IMR-90 (cell line): Measurements from ENCODE around the gene IL17A. TPM values are rescaled to one million over a fixed set of nuclear protein-coding genes. Genes with fewer than 3 reads are reported as not detected.

ENCODE experiments used
- ATAC-seq: fragments of 200-7000 bp; cut with Tn5 transposase; 2 replicates; pipeline ENCODE4 v1.9.1; 2020; ENCODE audit warnings: low read depth, mild to moderate bottlenecking, moderate library complexity
- BruUV-seq: library from RNA; stranded (reverse); fragments of 400-500 nt; replicated peaks from 2 replicates; lab custom pipeline; 2021; lab: Mats Ljungman, UMichigan
- CTCF ChIA-PET: fragments of 300-600 bp; formaldehyde crosslinking; extraction: SDS; loops from one replicate; lab custom pipeline; 2021; ENCODE audit warnings: antibody characterized with exemption; lab: Yijun Ruan, JAX
- POLR2A ChIA-PET: fragments of 300-600 bp; sonication (Branson Sonifier 250); formaldehyde crosslinking; loops from one replicate; lab custom pipeline; 2022; ENCODE audit warnings: antibody characterized with exemption; ENCODE audit not compliant: unreplicated experiment; lab: Charles Lee
- DNase-seq: peaks from one replicate; pipeline ENCODE4 v3.0.0; 2013
- H2AFZ ChIP-seq: replicated peaks from 2 replicates; pipeline ENCODE3; 2013; ENCODE audit warnings: low read length, mild to moderate bottlenecking; ENCODE audit not compliant: poor library complexity
- H2AK5ac ChIP-seq: 2 replicates; pipeline ENCODE4 v1.6.1; 2013; ENCODE audit warnings: low read depth, low read length, inconsistent platforms
- H2AK9ac ChIP-seq: replicated peaks from 2 replicates; pipeline ENCODE3; 2013; ENCODE audit warnings: mild to moderate bottlenecking, low read depth, low read length, moderate library complexity; ENCODE audit not compliant: poor library complexity
- H2BK120ac ChIP-seq: 2 replicates; pipeline ENCODE4 v1.6.1; 2013; ENCODE audit warnings: low read depth, low read length, inconsistent platforms
- H2BK15ac ChIP-seq: 3 replicates; pipeline ENCODE4 v1.6.1; 2013; ENCODE audit warnings: low read depth, low read length, inconsistent platforms
- H2BK20ac ChIP-seq: 2 replicates; pipeline ENCODE4 v1.6.1; 2013; ENCODE audit warnings: low read depth, mild to moderate bottlenecking, inconsistent platforms, low read length, moderate library complexity
- H2BK5ac ChIP-seq: 2 replicates; pipeline ENCODE4 v1.6.1; 2013; ENCODE audit warnings: mild to moderate bottlenecking, low read depth, low read length, inconsistent platforms; ENCODE audit not compliant: poor library complexity, severe bottlenecking
- H3K14ac ChIP-seq: replicated peaks from 2 replicates; pipeline ENCODE4 v1.6.1; 2013; ENCODE audit warnings: low read depth, low read length, inconsistent platforms
- H3K18ac ChIP-seq: 2 replicates; pipeline ENCODE4 v1.6.1; 2013; ENCODE audit warnings: low read depth, low read length, control low read depth
- H3K23ac ChIP-seq: 2 replicates; pipeline ENCODE4 v1.6.1; 2013; ENCODE audit warnings: low read depth, low read length, inconsistent platforms
- H3K27ac ChIP-seq: 2 replicates; pipeline ENCODE4 v1.5.1; 2013; ENCODE audit warnings: mild to moderate bottlenecking, control low read depth, low read length; ENCODE audit not compliant: insufficient read depth
- H3K27me3 ChIP-seq: 2 replicates; pipeline ENCODE4 v1.6.1; 2013; ENCODE audit warnings: low read length; ENCODE audit not compliant: control insufficient read depth, insufficient read depth
- H3K36me3 ChIP-seq: 2 replicates; pipeline ENCODE4 v1.6.1; 2013; ENCODE audit warnings: low read length, mixed read lengths; ENCODE audit not compliant: control insufficient read depth, insufficient read depth
- H3K4ac ChIP-seq: 2 replicates; pipeline ENCODE4 v1.6.1; 2013; ENCODE audit warnings: low read depth, low read length, inconsistent platforms
- H3K4me1 ChIP-seq: 2 replicates; pipeline ENCODE4 v1.6.1; 2013; ENCODE audit warnings: low read length, mixed read lengths; ENCODE audit not compliant: control insufficient read depth, insufficient read depth
- H3K4me2 ChIP-seq: 2 replicates; pipeline ENCODE4 v1.6.1; 2013; ENCODE audit warnings: low read depth, mild to moderate bottlenecking, control low read depth, low read length, moderate library complexity
- H3K4me3 ChIP-seq: 2 replicates; pipeline ENCODE4 v1.5.1; 2013; ENCODE audit warnings: low read depth, mild to moderate bottlenecking, control low read depth, low read length, moderate library complexity; ENCODE audit not compliant: insufficient read depth
- H3K56ac ChIP-seq: 2 replicates; pipeline ENCODE4 v1.6.1; 2013; ENCODE audit warnings: low read length, inconsistent platforms; ENCODE audit not compliant: insufficient read depth; ENCODE audit errors: extremely low read depth
- H3K79me1 ChIP-seq, 2 experiments: 2 replicates each; pipeline ENCODE4 v1.6.1; 2013; ENCODE audit warnings: low read length in 2 of 2, inconsistent platforms in 1 of 2, low read depth in 1 of 2
- H3K9ac ChIP-seq: 2 replicates; pipeline ENCODE4 v1.6.1; 2013; ENCODE audit warnings: low read depth, low read length, control low read depth
- H3K9me1 ChIP-seq: 2 replicates; pipeline ENCODE4 v1.6.1; 2013; ENCODE audit warnings: low read length, inconsistent platforms; ENCODE audit not compliant: insufficient read depth
- H3K9me3 ChIP-seq: 2 replicates; pipeline ENCODE4 v1.6.1; 2013; ENCODE audit warnings: low read length; ENCODE audit not compliant: control insufficient read depth, insufficient read depth
- H4K20me1 ChIP-seq: 2 replicates; pipeline ENCODE4 v1.6.1; 2013; ENCODE audit warnings: low read length, inconsistent platforms; ENCODE audit not compliant: insufficient read depth
- H4K5ac ChIP-seq: 2 replicates; pipeline ENCODE4 v1.6.1; 2013; ENCODE audit warnings: mild to moderate bottlenecking, low read depth, low read length, control low read depth
- H4K8ac ChIP-seq, 2 experiments: 2 replicates each; pipeline ENCODE4 v1.6.1; 2013; ENCODE audit warnings: low read depth in 2 of 2, low read length in 2 of 2, control low read depth in 1 of 2, inconsistent platforms in 1 of 2
- H4K91ac ChIP-seq: 2 replicates; pipeline ENCODE4 v1.6.1; 2013; ENCODE audit warnings: low read depth, low read length, inconsistent platforms; ENCODE audit not compliant: insufficient read depth
- BHLHE40 ChIP-seq: fragments of 150-350 bp; IDR thresholded peaks from 2 replicates; pipeline ENCODE4 v1.6.1; 2016; ENCODE audit warnings: mild to moderate bottlenecking, low read depth, low read length
- CEBPB ChIP-seq: IDR thresholded peaks from 2 replicates; pipeline ENCODE4 v1.6.1; 2012; ENCODE audit warnings: low read depth, low read length, improper control_type of control experiment
- CHD1 ChIP-seq: IDR thresholded peaks from 2 replicates; pipeline ENCODE4 v1.6.1; 2012; ENCODE audit warnings: low read depth, low read length, improper control_type of control experiment
- CTCF ChIP-seq: conservative IDR thresholded peaks from 2 replicates; pipeline ENCODE4 v1.5.1; 2012; ENCODE audit warnings: mild to moderate bottlenecking, low read depth, low read length, improper control_type of control experiment
- FOS ChIP-seq: fragments of 150-350 bp; IDR thresholded peaks from 2 replicates; pipeline ENCODE4 v1.6.1; 2016; ENCODE audit warnings: low read depth, low read length
- MAFK ChIP-seq: IDR thresholded peaks from 2 replicates; pipeline ENCODE4 v1.6.1; 2012; ENCODE audit warnings: low read depth, low read length, improper control_type of control experiment
- MAZ ChIP-seq: IDR thresholded peaks from 2 replicates; pipeline ENCODE4 v1.6.1; 2012; ENCODE audit warnings: low read depth, mild to moderate bottlenecking, low read length, improper control_type of control experiment, moderate library complexity, borderline replicate concordance
- MXI1 ChIP-seq: IDR thresholded peaks from 2 replicates; pipeline ENCODE4 v1.6.1; 2012; ENCODE audit warnings: low read depth, mild to moderate bottlenecking, low read length, moderate library complexity, borderline replicate concordance
- NFE2L2 ChIP-seq: fragments of 150-350 bp; IDR thresholded peaks from 2 replicates; pipeline ENCODE4 v1.6.1; 2016; ENCODE audit warnings: low read depth, mild to moderate bottlenecking, low read length
- POLR2A ChIP-seq: IDR thresholded peaks from 2 replicates; pipeline ENCODE4 v1.6.1; 2012; ENCODE audit warnings: mild to moderate bottlenecking, low read depth, low read length
- RAD21 ChIP-seq: IDR thresholded peaks from 2 replicates; pipeline ENCODE4 v1.6.1; 2012; ENCODE audit warnings: low read length, improper control_type of control experiment
- RCOR1 ChIP-seq: IDR thresholded peaks from 2 replicates; pipeline ENCODE4 v1.6.1; 2012; ENCODE audit warnings: mild to moderate bottlenecking, low read length, improper control_type of control experiment; ENCODE audit not compliant: insufficient replicate concordance
- RFX5 ChIP-seq: IDR thresholded peaks from 2 replicates; pipeline ENCODE4 v1.8.0; 2012; ENCODE audit warnings: low read depth, mild to moderate bottlenecking, low read length, moderate library complexity
- SMC3 ChIP-seq: fragments of 150-350 bp; IDR thresholded peaks from 2 replicates; pipeline ENCODE4 v1.6.1; 2016; ENCODE audit warnings: low read depth, mild to moderate bottlenecking, antibody characterized with exemption, low read length, moderate library complexity
- USF2 ChIP-seq: fragments of 150-350 bp; IDR thresholded peaks from 2 replicates; pipeline ENCODE4 v1.6.1; 2017; ENCODE audit warnings: mild to moderate bottlenecking, antibody characterized with exemption, low read length, low read depth
- dilution Hi-C: fragments of 300-500 bp; cut with HindIII; formaldehyde crosslinking; loops from one replicate; pipeline ENCODE4 v1.14.3; 2018; ENCODE audit warnings: low sequenced_read_pairs; ENCODE audit not compliant: unreplicated experiment
- in situ Hi-C: fragments of 300-500 bp; cut with MboI; formaldehyde crosslinking; loops from 3 replicates; pipeline ENCODE4 v1.14.3; 2019; ENCODE audit warnings: low sequenced_read_pairs, inconsistent platforms, mixed read lengths
- intact Hi-C: fragments of 100-400 bp; cut with micrococcal nuclease; formaldehyde crosslinking; loops from 2 replicates; pipeline ENCODE4 v1.10.0; 2022
- polyA plus RNA-seq, 3 experiments: library from polyadenylated mRNA; depleted of rRNA; stranded (reverse); fragments of >200 nt; gene quantifications; 2 replicates each; pipeline ENCODE4 v1.2.3, GENCODE V29; 2012; ENCODE audit warnings: low replicate concordance in 1 of 3
- total RNA-seq: library from RNA; depleted of rRNA; stranded (reverse); fragments of >200 nt; gene quantifications from 2 replicates; pipeline ENCODE4 v1.2.3, GENCODE V29; 2012
- TF ChIP-seq, protein P1 (sequence below): fragments of 150-350 bp; IDR thresholded peaks from 2 replicates; pipeline ENCODE4 v1.6.1; 2016; ENCODE audit warnings: low read depth, mild to moderate bottlenecking, low read length, moderate library complexity, borderline replicate concordance

Gene IL17A
- total and polyA plus RNA-seq, 2 of the 4 experiments (the other 2 are of a cell fraction), result not detected

GRCh38 chr6:52215787-52216186 lies 29.6 kb downstream of the IL17A start:
- no peaks in the 10 kb centered on the region for H4K20me1 ChIP-seq
- no peaks in the 10 kb centered on the region for H3K9me3 ChIP-seq
- intact Hi-C loops (no loop called here), in situ Hi-C loops (no loop called here), dilution Hi-C loops (no loop called here)
- no peak overlapping the region for H4K5ac ChIP-seq
- no peak for TF ChIP-seq USF2
- TF ChIP-seq CTCF, result no peak
- TF ChIP-seq CHD1, result no peak
- no peak for TF ChIP-seq RFX5
- no peak for TF ChIP-seq RCOR1
- TF ChIP-seq MXI1, result no peak
- no peak for TF ChIP-seq SMC3
- TF ChIP-seq POLR2A, result no peak
- TF ChIP-seq NFE2L2, result no peak
- TF ChIP-seq MAZ, result no peak
- TF ChIP-seq, protein P1, sequence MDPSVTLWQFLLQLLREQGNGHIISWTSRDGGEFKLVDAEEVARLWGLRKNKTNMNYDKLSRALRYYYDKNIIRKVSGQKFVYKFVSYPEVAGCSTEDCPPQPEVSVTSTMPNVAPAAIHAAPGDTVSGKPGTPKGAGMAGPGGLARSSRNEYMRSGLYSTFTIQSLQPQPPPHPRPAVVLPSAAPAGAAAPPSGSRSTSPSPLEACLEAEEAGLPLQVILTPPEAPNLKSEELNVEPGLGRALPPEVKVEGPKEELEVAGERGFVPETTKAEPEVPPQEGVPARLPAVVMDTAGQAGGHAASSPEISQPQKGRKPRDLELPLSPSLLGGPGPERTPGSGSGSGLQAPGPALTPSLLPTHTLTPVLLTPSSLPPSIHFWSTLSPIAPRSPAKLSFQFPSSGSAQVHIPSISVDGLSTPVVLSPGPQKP, result no peak
- no peak for TF ChIP-seq CEBPB
- no peak for TF ChIP-seq FOS
- TF ChIP-seq MAFK, result no peak
- no peak for TF ChIP-seq BHLHE40
- no peak for TF ChIP-seq RAD21
- no peak overlapping the region for H2BK120ac ChIP-seq
- no peak overlapping the region for H2AK5ac ChIP-seq
- H3K9ac ChIP-seq, result no peak overlapping the region
- no peaks in the 10 kb centered on the region for H3K9me1 ChIP-seq
- ATAC-seq (no peak), DNase-seq (no peak)
- no peak overlapping the region for H3K18ac ChIP-seq
- H3K79me1 ChIP-seq, result no peaks in the 10 kb centered on the region
- no peak overlapping the region for H2BK20ac ChIP-seq
- no peak overlapping the region for H3K14ac ChIP-seq
- H3K23ac ChIP-seq, result no peak overlapping the region
- H3K4me1 ChIP-seq, result no peaks in the 10 kb centered on the region
- no peak overlapping the region for H3K56ac ChIP-seq
- no peak overlapping the region for H2BK15ac ChIP-seq
- H3K4ac ChIP-seq, result no peak overlapping the region
- H3K27me3 ChIP-seq, result no peaks in the 10 kb centered on the region; the same call in 1 of the 2 replicates
- CTCF ChIA-PET, result no interaction called here
- H3K4me2 ChIP-seq, result no peak overlapping the region
- H3K27ac ChIP-seq, result no peak overlapping the region
- no TSS peak for BruUV-seq
- no peak overlapping the region for H2BK5ac ChIP-seq
- no peak overlapping the region for H4K91ac ChIP-seq
- no peaks in the 10 kb centered on the region for H3K36me3 ChIP-seq
- H3K4me3 ChIP-seq, result no peak overlapping the region
- no peak overlapping the region for H2AFZ ChIP-seq
- POLR2A ChIA-PET, result no interaction called here
- H2AK9ac ChIP-seq, result no peak overlapping the region
- no peak overlapping the region for H4K8ac ChIP-seq
